ENCODE data around the gene DOP1B.
"Not testable (repeated sequence)": the region's sequence is repeated elsewhere in the genome, so short reads cannot be mapped to it uniquely, and the experiment has no call there.

DOP1B gene

GRCh38 chr21:36171336-36171735 is 14.7 kb downstream of the DOP1B start:
- DNase-seq (ENCODE audit: low spot score) = no peak

GRCh38 chr21:36171741-36172331 is 15.2 kb downstream of the DOP1B start:
- DNase-seq (ENCODE audit: low spot score) = no peak

GRCh38 chr21:36174780-36175179 is 18.2 kb downstream of the DOP1B start:
- no peak for DNase-seq (ENCODE audit: low spot score)

DNA sequence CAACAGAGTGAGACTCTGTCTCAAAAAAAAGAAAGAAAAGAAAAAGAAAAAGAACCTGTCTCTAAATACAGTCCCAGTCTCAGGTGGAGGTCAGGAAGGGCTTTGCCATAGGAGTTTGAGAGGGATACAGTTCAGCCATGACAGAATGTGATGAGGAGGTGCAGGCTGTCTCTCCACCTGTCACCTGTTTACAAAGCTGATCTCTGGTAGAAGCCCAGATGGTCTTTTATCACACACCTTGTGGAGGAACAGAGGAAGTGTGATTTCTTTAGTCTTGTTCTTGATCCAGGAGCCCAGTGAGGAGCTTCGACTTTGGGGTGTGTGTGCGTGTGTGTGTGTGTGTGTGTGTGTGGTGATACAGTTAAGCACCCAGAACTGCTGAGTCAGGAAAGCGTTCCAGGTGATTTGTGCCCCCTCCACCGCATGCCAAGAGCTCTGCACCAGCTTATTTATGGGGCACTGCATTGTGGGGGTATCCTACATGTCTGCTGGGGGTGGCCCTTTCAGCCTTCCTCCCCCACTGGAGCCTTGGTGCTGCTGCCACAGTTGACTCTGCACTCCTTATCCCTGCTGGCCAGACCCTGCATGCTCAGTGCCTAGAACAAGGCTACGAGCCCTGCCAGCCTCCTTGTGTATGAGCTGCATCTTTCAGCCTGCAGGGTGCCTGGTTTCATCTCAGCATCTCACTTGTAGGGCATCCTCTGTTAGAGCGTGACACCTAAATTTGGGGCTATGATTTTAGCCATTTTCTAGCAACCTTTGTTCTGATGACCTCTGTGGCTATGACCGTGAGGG is 19.3 kb downstream of the DOP1B start:
- DNase-seq (ENCODE audit: low spot score) = peak; percentile 5

GRCh38 chr21:36178349-36178748 is 21.7 kb downstream of the DOP1B start:
- no peak for DNase-seq (ENCODE audit: low spot score)

DNA sequence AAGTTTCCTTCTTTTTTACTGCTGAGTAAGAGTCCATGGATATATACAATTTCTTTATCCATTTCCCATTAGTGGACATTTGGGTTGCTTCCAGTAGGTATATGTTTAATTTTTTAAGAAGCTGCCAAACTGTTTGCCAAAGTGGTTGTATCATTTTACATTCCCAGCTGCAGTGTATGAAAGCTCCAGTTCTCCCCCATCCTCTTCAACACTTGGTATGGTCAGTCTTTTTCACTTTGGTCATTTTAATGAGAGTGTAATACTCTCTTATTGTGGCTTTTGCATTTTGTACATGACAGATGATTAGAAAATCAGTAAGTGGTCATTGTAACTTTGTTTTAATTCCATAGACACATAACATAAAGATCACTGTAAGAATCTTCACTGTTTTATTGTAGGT is 22.5 kb downstream of the DOP1B start:
- DNase-seq (ENCODE audit: low spot score) = no peak

GRCh38 chr21:36180963-36181362 is 24.3 kb downstream of the DOP1B start:
- no peak for DNase-seq (ENCODE audit: low spot score)

DNA sequence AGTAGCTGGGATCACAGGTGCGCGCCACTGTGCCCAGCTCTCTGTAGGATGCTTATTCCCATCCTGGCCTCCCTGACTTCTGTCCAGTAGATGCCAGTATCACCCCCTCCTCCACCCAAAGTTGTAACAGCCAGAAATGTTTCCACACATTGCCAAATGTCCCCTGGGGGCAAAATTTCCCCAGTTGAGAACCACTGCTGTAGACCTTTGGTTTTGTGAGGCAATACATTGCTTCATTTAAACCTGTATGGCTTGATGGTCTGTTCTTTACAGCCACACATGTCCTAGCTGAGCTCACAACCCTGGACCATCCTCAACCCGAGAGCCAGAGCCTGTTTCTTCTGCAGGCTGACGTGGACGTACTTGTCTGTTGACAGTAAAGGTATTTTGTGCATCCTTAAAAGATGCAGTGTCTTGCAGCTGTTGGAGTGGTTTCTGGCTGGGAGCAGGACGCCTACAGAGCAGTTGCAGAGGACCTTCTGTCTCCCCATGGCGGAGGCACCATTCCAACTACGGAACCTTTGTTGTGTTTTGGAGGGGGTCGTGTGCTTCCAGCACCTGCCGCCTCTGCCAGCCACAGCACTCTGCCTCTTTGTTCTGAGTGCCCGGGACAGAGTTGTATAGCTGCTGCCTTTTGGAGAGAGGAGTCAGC is 26.6 kb downstream of the DOP1B start:
- no peak for DNase-seq (ENCODE audit: low spot score)

DNA sequence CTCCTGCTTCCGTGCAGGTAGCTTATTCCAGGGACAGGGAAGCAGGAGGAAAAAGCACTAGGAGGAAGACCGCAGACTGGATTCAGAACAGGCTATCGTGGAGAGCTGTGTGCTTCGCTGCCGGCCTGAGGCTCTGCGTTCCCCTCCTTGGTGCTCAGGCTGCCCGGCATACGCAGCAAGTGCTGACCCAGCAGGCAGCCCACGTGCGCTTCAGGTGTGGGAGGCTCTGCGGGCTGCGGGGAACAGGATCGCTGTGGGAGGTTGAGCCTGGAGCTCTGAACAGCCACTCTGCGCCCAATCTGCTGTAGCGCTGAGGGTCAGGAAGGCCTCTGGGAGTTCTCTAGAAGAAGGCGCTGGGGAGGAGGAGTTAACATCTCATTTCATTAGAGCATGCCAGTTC is 27.9 kb downstream of the DOP1B start:
- DNase-seq (ENCODE audit: low spot score) = no peak

DNA sequence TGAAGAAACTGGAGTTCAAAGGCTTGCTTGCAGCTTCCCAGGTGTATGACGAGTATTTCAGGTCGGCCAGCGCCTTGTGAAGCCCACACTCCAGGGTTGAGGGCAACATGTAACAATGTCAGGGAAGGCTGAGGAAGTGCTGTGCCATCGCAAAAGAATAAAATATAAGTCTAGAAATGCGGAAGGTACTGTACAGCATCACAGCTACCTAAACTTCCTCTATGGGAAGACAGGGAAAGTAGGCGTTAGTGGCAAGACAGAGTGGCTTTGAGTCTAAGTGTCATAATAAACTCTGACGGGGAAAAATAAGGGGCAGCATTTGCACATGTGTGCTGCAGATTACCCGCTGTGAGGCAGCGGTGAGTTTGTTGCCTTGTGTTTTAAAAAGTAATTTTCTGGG is 28.9 kb downstream of the DOP1B start:
- DNase-seq (ENCODE audit: low spot score) = no peak

DNA sequence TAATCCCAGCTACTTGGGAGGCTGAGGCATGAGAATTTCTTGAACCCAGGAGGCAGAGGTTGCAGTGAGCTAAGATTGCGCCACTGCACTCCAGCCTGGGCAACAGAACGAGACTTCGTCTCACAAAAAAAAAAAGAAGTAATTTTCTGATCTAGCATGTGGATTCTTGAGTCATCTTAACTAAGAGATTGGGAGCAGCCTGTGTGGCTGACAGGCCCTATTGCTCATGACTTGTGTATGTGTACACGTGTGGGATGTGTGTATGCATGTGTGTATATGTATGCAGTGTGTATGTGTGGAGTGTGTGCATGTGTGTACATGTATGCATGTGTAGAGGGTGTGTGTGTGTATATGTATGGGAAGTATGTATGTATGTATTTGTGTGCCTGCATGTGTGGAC is 29.5 kb downstream of the DOP1B start:
- DNase-seq (ENCODE audit: low spot score) = no peak

- no peak for DNase-seq (ENCODE audit: low spot score)
Measured at GRCh38 chr21:36186506-36187399, 30.1 kb downstream of the DOP1B start.

GRCh38 chr21:36188081-36188681 is 31.6 kb downstream of the DOP1B start:
- DNase-seq (ENCODE audit: low spot score) = no peak

GRCh38 chr21:36188937-36189336 is 32.3 kb downstream of the DOP1B start:
- no peak for DNase-seq (ENCODE audit: low spot score)

- DNase-seq (ENCODE audit: low spot score) = no peak
Measured at GRCh38 chr21:36190736-36191135, 34.1 kb downstream of the DOP1B start.

GRCh38 chr21:36193200-36193599 is 36.6 kb downstream of the DOP1B start:
- no peak for DNase-seq (ENCODE audit: low spot score)

GRCh38 chr21:36194024-36194423 is 37.4 kb downstream of the DOP1B start:
- no peak for DNase-seq (ENCODE audit: low spot score)

DNA sequence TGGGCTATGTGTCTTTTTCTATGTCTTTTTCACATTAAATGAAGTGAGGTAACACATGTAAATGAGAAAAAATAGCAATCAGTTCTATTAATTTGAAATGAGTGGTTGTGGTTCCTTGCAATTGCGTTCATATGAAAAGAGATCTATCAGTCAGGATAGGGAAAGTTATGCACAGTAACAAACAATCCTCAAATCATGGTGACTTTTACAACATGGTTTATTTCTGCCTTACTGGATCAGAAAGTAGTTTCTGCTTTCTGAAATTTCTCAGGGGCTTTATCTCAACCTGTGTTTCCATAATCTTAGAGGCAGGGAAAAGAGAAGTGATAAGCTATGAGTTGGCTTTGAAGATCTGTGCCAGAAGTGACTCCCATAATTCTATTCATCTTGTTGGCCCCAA is 39.0 kb downstream of the DOP1B start:
- no peak for DNase-seq (ENCODE audit: low spot score)

DNA sequence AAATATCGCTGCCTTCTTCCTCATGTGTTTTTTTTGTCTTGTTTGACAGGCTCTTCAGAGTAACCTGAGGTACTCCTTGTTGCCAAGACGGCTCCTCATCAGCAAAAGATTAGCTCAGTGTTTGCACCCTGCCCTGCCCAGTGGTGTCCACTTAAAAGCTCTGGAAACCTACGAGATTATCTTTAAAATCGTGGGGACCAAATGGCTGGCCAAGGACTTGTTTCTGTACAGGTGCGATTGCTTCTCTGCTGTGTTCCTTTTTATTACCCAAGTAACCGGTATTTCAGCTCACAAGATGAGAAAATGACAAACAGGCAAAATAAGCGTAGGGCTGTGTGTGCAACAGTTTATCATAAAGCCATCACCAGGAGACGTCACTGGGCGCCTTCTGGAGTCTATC is 42.4 kb downstream of the DOP1B start:
- no peak for DNase-seq (ENCODE audit: low spot score)

- DNase-seq (ENCODE audit: low spot score) = not testable (repeated sequence)
Measured at GRCh38 chr21:36199575-36199974, 43.0 kb downstream of the DOP1B start.

GRCh38 chr21:36200081-36200561 is 43.5 kb downstream of the DOP1B start:
- no peak for DNase-seq (ENCODE audit: low spot score)
